ENCODE measurements around the gene HMOX2.
A peak's percentile ranks its signal among the peaks of the same experiment; 100 is the strongest.

Gene HMOX2

DNA sequence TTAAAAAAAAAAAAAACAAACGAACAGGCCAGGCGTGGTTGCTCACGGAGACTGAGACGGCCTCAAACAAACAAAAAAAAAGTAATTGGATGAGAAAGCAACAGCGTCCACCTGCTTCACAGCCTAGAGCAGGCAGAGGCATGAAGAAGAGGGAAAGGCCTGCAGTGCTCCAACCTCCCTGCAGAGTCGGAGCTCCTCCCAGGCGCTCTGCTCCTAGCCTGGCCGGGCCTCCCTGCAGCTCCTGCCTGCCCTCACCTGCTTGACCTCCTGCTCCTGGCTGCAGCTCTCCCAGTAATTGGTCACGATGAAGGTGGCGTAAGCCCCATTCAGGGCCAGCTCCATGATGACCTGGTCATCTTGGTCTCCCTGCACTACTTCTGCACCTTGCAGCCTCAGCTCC lies 7.2 kb upstream of the HMOX2 start:
- Histone ChIP-seq H3K27ac (ENCODE audit: poor library complexity, severe bottlenecking) (no peak overlapping the region), H3K4me3 (ENCODE audit: severe bottlenecking) (no peak overlapping the region), H3K27me3 (ENCODE audit: insufficient read depth, poor library complexity, severe bottlenecking) (no peaks in the 10 kb centered on the region), H3K4me1 (ENCODE audit: insufficient read depth, poor library complexity, severe bottlenecking) (peaks cover 9% of the 10 kb centered on the region), H3K36me3 (ENCODE audit: low read depth) (peaks cover 64% of the 10 kb centered on the region), H3K9me3 (ENCODE audit: severe bottlenecking) (no peaks in the 10 kb centered on the region)
- ATAC-seq (ENCODE audit: low read depth) (no peak), DNase-seq (ENCODE audit: low spot score) (no peak)
- TF ChIP-seq, protein P1, sequence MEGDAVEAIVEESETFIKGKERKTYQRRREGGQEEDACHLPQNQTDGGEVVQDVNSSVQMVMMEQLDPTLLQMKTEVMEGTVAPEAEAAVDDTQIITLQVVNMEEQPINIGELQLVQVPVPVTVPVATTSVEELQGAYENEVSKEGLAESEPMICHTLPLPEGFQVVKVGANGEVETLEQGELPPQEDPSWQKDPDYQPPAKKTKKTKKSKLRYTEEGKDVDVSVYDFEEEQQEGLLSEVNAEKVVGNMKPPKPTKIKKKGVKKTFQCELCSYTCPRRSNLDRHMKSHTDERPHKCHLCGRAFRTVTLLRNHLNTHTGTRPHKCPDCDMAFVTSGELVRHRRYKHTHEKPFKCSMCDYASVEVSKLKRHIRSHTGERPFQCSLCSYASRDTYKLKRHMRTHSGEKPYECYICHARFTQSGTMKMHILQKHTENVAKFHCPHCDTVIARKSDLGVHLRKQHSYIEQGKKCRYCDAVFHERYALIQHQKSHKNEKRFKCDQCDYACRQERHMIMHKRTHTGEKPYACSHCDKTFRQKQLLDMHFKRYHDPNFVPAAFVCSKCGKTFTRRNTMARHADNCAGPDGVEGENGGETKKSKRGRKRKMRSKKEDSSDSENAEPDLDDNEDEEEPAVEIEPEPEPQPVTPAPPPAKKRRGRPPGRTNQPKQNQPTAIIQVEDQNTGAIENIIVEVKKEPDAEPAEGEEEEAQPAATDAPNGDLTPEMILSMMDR (IDR thresholded peaks at IDR 0.05; ENCODE audit: poor library complexity, severe bottlenecking), result no peak

- Histone ChIP-seq H3K27me3 (ENCODE audit: insufficient read depth, poor library complexity, severe bottlenecking) (no peaks in the 10 kb centered on the region), H3K9me3 (ENCODE audit: severe bottlenecking) (no peaks in the 10 kb centered on the region), H3K4me1 (ENCODE audit: insufficient read depth, poor library complexity, severe bottlenecking) (peaks cover 12% of the 10 kb centered on the region), H3K4me3 (ENCODE audit: severe bottlenecking) (no peak overlapping the region), H3K27ac (ENCODE audit: poor library complexity, severe bottlenecking) (no peak overlapping the region), H3K36me3 (ENCODE audit: low read depth) (peaks cover 43% of the 10 kb centered on the region)
- ATAC-seq (ENCODE audit: low read depth) (no peak), DNase-seq (ENCODE audit: low spot score) (no peak)
- TF ChIP-seq, protein P1 (IDR thresholded peaks at IDR 0.05; ENCODE audit: poor library complexity, severe bottlenecking), result no peak
These were observed 4.3 kb upstream of the HMOX2 start for GRCh38 chr16:4471869-4472268.

GRCh38 chr16:4472880-4473279 lies 3.3 kb upstream of the HMOX2 start:
- no peak for ATAC-seq (ENCODE audit: low read depth)
- no peaks in the 10 kb centered on the region for H3K27me3 ChIP-seq (ENCODE audit: insufficient read depth, poor library complexity, severe bottlenecking)
- TF ChIP-seq, protein P1 (IDR thresholded peaks at IDR 0.05; ENCODE audit: poor library complexity, severe bottlenecking), result no peak
- H3K36me3 ChIP-seq (ENCODE audit: low read depth), result peaks cover 37% of the 10 kb centered on the region
- peaks cover 17% of the 10 kb centered on the region for H3K4me1 ChIP-seq (ENCODE audit: insufficient read depth, poor library complexity, severe bottlenecking)
- no peak overlapping the region for H3K27ac ChIP-seq (ENCODE audit: poor library complexity, severe bottlenecking)
- no peak overlapping the region for H3K4me3 ChIP-seq (ENCODE audit: severe bottlenecking)
- H3K9me3 ChIP-seq (ENCODE audit: severe bottlenecking), result no peaks in the 10 kb centered on the region
- no peak for DNase-seq (ENCODE audit: low spot score)

DNA sequence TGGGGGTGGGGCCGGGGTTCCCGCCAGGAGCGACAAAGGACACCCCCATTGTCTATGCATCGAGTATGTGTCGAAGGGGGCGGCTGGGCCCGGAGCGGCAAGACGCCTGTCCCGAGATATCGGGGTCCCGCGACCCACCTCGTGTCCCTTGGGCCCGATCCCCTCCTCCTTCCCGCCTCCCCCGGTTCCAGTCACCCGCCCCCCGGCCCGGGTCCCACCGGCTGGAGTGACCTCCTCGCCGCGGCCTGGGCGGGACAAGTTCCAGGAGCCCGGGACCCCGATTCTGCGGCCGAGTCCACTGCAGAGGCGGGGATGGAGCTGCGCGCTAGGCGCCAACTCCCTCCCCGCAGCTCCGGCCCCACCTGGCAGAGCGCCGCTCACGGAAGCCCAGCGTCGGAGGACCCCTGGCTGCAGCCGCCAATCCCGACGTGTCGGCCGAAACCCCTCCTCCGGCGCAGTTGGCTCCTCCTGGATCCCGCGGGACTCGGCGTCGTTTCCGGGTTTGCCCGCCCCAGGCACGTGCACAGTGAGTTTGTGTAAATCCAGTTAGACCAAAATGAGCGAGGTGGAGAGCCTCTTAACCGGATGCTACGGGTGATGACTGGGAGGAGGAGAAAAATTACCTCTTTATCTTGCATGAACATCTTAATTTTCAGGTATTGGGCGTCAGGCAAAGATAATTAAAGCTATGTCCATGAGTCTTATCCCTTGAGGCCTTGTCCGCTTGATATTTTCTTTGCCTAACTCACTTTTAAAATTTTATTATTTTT lies 1.8 kb upstream of the HMOX2 start, which contains the start of gene NMRAL1:
Gene NMRAL1 (minus strand): TSS at position 434 of the 770 bp plus-strand sequence. CDS start 493 bp downstream, outside the sequence.
- ATAC-seq (ENCODE audit: low read depth), result peak; percentile 77
- H3K4me1 ChIP-seq (ENCODE audit: insufficient read depth, poor library complexity, severe bottlenecking), result peaks cover 23% of the 10 kb centered on the region
- H3K27me3 ChIP-seq (ENCODE audit: insufficient read depth, poor library complexity, severe bottlenecking), result no peaks in the 10 kb centered on the region
- H3K4me3 ChIP-seq (ENCODE audit: severe bottlenecking), result peak within 1 kb of the TSS; percentile 50
- DNase-seq (ENCODE audit: low spot score), result peak; percentile 94
- H3K9me3 ChIP-seq (ENCODE audit: severe bottlenecking), result no peaks in the 10 kb centered on the region
- TF ChIP-seq, protein P1 (IDR thresholded peaks at IDR 0.05; ENCODE audit: poor library complexity, severe bottlenecking), result no peak
- peaks cover 35% of the 10 kb centered on the region for H3K36me3 ChIP-seq (ENCODE audit: low read depth)
- H3K27ac ChIP-seq (ENCODE audit: poor library complexity, severe bottlenecking), result peak within 1 kb of the TSS; percentile 78

GRCh38 chr16:4477966-4478365 lies 1.8 kb downstream of the HMOX2 start:
- DNase-seq (ENCODE audit: low spot score) (no peak), ATAC-seq (ENCODE audit: low read depth) (peak; percentile 35)
- Histone ChIP-seq H3K4me3 (ENCODE audit: severe bottlenecking) (peak overlapping the region; percentile 90), H3K27ac (ENCODE audit: poor library complexity, severe bottlenecking) (peak overlapping the region; percentile 78), H3K36me3 (ENCODE audit: low read depth) (peaks cover 26% of the 10 kb centered on the region), H3K4me1 (ENCODE audit: insufficient read depth, poor library complexity, severe bottlenecking) (peaks cover 37% of the 10 kb centered on the region), H3K9me3 (ENCODE audit: severe bottlenecking) (no peaks in the 10 kb centered on the region), H3K27me3 (ENCODE audit: insufficient read depth, poor library complexity, severe bottlenecking) (no peaks in the 10 kb centered on the region)
- TF ChIP-seq, protein P1 (IDR thresholded peaks at IDR 0.05; ENCODE audit: poor library complexity, severe bottlenecking), result peak; percentile 35
